AG09319 (cell line): ENCODE results near the gene CHORDC1.

Experiments used
- DNase-seq: peaks from one replicate; pipeline ENCODE4 v3.0.0-alpha.2; 2010; ENCODE audit warnings: low read depth; ENCODE audit errors: extremely low read depth
- TF ChIP-seq, protein P1 (sequence below): IDR thresholded peaks from 2 replicates; pipeline ENCODE4 v1.5.1; 2011; ENCODE audit warnings: low read depth, mild to moderate bottlenecking, inconsistent platforms, low read length, moderate library complexity

CHORDC1 gene

DNA sequence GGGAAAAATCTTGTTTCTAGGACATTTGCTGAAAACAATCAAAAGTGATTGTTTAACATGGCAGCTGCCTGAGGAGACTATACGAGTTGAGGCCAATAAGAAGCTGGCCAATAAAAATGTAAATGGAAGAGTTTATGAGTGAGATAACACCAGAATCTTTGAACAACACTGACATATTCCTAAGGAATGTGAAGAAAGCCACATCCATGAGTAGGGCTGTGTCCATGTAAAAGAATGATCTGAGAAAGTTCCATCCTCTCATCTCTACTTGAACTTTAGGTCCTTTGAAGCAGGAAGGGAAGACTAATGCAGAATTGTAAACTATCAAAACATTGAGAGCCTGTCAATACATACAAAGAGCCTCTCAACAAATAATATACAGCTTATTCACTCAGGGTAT lies 6.9 kb upstream of the CHORDC1 start:
- no peak for DNase-seq
- TF ChIP-seq, protein P1, sequence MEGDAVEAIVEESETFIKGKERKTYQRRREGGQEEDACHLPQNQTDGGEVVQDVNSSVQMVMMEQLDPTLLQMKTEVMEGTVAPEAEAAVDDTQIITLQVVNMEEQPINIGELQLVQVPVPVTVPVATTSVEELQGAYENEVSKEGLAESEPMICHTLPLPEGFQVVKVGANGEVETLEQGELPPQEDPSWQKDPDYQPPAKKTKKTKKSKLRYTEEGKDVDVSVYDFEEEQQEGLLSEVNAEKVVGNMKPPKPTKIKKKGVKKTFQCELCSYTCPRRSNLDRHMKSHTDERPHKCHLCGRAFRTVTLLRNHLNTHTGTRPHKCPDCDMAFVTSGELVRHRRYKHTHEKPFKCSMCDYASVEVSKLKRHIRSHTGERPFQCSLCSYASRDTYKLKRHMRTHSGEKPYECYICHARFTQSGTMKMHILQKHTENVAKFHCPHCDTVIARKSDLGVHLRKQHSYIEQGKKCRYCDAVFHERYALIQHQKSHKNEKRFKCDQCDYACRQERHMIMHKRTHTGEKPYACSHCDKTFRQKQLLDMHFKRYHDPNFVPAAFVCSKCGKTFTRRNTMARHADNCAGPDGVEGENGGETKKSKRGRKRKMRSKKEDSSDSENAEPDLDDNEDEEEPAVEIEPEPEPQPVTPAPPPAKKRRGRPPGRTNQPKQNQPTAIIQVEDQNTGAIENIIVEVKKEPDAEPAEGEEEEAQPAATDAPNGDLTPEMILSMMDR, result no peak

DNA sequence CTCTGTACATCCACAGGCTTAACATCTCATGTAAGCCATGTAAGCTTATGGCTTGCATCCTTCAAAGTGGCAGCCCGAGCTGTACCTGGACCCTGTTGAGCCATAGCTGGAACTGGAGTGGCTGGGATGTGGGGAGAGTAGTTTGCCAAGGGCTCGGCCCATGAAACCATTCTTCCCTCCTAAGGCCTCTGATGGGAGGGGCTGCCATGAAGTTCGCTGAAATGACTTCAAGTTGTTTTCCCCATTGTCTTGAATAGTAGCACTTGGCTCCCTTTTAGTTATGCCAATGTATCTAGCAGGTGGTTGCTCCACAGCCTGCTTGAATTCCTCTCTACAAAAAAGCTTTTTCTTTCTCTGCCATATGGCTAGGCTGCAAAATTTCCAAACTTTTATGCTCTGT lies 5.2 kb upstream of the CHORDC1 start:
- TF ChIP-seq, protein P1, result no peak
- DNase-seq, result no peak

DNA sequence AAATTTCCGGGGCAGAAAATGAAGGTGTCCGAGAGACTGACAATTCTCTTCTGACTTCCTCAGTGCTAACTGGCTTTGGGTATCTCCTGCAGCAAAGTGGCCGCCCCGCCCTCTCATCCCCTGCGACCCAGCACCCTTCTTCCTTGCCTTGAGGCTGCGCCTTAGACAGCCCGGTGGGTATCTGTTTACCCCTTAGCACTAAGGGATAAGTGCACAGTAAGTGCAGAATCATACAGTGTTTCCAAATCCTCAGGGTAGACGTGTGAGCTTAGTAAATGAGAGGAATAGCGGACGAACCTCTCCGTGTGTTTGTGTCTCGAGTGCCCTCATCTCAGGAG lies 368 bp upstream of the CHORDC1 start:
- TF ChIP-seq, protein P1, result no peak
- DNase-seq, result no peak

DNA sequence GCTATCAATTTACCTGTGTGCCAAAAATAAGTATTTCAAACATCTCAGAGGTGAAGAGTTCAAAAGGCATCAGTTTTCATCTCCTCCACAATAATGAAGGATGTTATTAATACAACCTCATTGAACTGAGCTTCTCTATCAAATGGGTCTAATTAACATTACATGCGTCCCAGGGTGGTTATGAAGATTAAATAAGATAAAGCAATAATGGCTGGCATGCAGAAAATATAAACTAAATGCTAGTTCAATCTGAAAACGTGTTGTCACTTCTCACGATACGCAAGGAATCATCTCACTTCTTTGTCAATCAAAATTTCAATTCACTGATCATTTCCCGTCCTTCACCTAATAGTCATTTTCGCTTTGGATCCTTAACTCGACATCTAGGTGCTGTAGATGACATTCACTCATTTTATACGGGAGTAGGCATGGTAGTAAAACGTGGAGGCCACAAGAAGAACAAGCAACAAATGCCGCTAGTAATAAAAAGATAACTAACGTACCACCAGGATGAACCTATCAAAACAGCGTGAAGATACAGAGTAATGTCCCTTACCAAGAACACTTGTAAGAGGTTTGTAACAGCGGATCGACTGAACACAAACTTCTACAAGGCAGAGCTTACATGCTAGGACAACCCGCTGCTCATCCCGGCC lies 918 bp downstream of the CHORDC1 start:
- DNase-seq, result no peak
- TF ChIP-seq, protein P1, result no peak

DNA sequence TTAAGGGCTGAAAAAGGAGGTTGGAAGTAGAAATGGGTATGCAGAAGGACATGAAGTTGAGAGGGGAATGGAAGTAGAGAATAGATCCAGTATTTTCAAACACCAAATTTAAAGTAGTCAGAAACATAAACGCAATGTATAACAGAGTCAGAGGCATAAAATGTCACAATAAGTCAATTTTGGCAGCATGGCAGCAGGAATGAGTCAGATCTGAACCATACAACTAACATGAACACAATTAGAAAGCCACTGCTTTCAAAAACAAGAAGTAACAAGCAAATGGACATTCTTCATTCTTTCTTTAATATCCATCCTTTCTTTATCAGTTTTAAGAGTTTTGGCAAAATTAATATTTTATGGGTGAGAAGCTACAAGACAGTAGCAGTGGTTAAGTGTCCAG lies 2.5 kb downstream of the CHORDC1 start:
- no peak for DNase-seq
- TF ChIP-seq, protein P1, result no peak

DNA sequence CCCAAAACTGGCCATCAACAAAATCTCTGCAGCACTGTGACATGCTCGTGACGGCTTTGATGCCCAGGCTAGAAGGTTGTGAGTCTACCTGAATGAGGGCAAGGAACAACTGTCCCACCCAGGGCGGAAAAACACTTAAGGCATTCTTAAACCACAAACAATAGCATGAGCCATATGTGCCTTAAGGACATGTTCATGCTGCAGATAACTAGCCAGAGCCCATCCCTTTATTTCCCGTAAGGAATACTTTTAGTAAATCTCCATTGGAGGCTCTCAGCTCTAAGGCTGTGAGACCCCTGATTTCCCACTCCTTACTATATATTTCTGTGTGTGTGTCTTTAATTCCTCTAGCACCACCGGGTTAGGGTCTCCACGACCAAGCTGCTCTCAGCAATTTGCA lies 3.4 kb downstream of the CHORDC1 start:
- TF ChIP-seq, protein P1, result no peak
- DNase-seq, result no peak

DNA sequence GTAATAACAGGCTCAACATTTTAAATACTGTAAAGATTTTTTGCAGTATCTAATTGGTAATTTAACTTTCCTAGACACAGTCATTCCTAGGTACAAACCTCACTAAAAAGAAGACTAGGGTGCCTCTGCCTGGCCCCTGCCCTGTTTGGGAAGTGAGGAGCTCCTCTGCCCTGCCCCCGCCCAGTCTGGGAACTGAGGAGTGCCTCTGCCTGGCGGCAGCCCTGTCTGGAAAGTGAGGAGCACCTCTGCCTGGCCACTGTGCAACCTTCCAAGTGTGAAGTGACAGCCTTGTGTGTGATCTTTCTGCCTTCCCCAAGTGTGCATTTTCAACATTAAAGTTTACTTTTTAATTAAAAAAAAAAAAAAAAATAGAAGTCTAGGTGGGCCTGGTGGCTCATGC lies 4.2 kb downstream of the CHORDC1 start:
- no peak for DNase-seq
- TF ChIP-seq, protein P1, result no peak
